ENCODE results near the gene STAT5A.
"Not testable (repeated sequence)": the region's sequence is repeated elsewhere in the genome, so short reads cannot be mapped to it uniquely, and the experiment has no call there.

Gene STAT5A

DNA sequence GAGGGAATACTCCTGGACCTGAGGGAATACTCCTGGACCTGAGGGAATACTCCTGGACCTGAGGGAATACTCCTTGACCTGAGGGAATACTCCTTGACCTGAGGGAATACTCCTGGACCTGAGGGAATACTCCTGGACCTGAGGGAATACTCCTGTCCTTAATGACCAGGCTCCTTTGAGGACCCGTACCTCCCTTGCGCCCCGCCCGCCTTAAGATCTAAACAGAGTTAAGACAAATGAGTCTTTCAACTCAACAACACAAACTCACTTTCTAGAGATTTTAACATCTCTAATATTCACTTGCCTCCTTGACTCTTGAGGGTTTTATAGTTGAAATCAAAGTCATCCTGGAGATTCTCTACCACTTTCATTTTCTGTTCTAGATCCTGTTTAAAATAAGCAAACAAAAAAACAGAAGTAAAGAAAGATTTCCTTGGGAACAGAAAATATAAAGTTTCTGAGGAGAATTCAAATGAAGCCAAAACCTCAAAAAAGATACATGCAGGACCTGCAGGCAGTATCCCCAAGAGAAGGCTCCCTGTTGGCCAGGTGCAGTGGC, 50.2 kb downstream of the STAT5A start:
- DNase-seq: no peak

DNA sequence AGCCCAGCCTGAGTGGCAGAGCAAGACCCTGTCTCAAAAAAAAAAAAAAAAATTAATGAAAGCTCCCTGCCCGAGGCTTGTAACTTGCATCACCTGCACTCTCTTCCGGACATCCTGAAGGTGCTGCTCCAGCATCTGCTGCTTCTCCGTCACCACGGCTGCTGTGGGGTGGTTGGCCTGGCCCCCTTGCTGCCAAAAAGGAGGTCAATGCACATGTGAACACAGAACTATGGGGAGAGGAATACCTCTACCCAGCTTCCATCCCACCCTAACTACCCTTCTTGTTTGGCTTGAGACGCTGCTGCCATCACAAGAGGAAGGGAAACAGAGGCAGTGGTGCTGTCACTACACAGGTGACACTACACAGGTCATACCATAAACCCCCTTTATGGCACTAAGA, 50.9 kb downstream of the STAT5A start:
- no peak for DNase-seq

DNA sequence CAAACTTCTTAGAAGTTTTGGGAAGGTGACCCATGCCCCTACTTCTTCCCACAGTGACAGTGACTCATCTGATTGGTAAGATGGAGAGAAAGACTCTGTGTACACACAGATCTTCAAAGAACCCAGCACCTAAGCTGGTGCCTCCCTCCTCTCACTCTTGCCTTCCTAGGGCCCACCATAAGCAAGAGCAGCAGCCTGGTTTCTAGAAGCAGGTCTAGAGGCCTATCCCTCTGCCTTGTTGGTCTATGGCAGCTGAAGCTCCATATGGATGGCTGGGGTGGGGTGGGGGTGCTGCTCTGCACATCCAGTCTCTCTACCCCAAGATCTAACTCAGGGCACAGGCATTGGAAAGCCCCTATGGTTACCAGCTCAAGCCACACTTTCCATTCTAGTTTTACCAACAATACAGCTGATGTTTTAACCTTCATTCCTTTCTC, 52.4 kb downstream of the STAT5A start:
- no peak for DNase-seq

DNA sequence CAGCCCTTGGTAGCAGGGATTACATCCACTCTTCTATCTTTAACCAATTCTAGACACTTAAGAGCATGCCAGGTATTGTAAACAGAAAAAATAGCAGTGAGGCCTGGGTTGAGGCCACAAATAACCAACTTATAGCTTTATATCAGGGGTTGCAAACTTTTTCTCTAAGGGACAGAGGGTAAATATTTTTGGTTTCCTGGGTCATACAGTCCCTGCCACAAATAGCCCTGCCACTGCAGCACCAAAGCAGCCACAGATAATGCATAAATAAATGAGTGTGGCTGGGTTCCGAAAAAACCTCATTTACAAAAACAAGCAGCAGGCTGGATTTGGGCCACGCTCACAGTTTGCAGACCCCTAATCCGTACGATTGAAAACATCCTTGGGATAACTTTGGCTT, 53.3 kb downstream of the STAT5A start:
- DNase-seq: no peak

DNA sequence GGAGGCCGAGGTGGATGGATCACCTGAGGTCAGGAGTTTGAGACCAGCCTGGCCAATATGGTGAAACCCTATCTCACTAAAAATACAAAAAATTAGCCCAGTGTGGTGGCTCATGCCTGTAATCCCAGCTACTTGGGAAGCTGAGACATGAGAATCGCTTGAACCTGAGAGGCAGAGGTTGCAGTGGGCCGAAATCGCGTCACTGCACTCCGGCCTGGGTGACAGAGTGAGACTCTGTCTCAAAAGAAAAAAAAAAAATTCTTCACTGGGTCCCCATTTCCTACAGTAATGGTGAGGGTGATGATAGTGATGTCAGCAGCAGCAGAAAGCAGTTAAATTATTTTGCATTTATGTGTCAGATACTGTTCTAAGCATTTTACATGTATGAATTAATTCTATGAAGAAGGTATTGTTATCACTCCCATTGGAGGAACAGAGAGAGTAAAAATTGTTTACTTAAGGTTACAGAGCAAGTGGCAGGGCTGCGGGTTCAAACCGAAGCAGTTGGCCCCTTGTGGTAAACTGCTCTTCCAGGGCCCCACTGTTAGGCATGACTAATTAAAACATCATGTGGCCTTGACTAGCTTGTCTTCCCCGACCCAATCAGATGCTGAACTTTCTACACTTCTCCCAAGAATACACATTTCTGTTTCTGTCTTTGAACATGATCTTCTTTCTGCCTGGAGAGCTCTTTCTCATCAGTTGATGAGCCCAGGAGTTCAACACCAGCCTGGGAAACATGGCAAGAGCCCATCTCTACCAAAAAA, 54.1 kb downstream of the STAT5A start:
- no peak for DNase-seq

DNA sequence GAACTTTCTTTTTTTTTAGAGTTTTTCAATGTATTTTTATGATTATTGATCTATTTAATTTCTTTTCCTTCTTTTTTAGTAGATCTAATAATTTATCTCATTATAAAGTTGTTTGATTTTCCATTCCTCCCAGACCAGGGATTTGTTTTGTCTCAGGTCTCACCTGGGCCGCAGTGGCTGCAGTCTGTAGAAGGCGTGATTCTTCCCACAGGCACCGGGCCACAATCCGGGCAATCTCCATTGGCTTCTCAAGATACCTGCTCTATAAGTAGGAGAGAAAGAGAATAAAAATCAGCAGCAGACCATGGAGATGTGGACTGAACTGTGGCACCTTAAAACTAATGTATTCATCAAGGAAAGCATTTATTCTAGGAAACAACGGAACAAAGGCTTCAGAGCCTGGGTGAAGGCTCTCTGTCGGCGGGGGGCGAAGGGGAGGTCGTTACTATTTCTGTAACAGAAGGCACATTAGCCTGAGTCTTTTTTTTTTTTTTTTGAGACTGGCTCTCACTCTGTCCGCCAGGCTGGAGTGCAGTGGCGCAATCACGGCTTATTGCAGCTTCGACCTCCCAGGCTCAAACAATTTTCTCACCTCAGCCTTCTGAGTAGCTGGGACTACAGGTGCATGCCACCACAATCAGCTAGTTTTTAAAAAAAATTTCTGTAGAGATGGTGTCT, 57.2 kb downstream of the STAT5A start:
- no peak for DNase-seq

DNA sequence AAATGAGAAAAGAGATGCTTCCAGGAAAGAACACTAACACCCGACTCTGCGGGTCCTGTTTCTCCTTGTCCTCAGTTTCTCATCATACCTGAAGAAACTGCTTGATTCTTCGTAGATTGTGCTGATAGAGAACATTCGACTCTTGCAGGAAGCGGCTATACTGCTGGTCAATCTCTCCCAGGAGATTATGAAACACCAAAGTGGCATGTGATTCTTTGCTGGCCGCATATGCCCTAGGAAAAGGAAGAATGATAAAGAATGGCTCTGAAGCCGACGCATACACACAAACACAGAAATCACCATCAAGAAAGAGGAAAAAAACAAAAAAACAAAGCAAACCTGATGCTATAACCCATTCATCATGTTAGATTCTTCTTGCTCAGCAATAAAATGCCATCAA, 58.2 kb downstream of the STAT5A start:
- no peak for DNase-seq

DNA sequence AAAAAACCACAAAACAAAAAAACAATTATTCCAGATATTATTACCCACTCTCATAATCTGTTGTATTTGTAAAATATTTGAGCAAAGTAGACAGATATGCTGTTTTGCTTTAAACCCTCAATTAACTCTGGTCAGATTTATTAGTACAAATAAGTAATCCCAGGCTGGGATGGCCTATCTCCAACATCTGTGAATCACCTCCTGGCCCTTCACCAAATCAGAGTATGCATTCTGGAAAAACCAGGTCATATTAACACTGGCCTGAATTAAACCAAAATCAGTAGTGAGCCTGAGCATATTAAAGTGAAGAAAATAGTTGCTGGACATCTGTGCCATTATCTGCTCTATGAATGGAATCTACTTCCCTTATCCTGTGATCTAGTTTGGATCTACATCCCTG, 58.9 kb downstream of the STAT5A start:
- DNase-seq: no peak

DNA sequence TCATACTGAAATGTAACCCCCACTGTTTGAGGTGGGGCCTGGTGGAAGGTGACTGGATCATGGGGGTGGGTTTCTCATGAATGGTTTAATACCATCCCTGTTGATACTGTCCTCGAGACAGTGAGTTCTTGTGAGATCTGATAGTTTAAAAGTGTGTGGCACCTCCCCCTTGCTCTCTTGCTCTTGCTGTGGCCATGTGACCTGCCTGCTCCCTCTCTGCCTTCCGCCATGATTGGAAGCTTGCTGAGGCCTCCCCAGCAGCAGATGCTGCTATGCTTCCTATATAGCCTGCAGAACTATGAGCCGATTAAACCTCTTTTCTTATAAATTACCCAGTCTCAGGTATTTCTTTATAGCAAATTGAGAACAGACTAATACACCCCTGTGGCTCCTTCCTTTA, 59.3 kb downstream of the STAT5A start:
- DNase-seq: no peak

DNA sequence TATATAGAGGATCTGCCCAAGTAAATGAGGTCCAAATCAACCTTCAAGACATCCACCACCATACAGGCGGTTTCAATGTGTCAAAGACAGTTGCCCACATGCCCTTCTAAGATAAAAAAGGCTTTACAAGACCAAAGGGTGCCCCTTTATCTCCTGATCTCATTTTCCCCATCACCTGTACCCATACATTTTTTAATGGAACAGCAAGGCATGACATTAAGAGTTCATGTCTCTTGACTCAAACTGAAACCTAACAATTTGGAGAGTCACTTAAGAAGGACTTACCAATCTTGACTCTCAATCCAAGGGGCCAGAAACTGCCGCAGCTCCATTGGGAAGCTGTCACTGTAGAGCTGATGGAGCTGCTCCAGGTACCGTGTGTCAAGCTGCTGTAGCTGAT, 59.8 kb downstream of the STAT5A start:
- no peak for DNase-seq

DNA sequence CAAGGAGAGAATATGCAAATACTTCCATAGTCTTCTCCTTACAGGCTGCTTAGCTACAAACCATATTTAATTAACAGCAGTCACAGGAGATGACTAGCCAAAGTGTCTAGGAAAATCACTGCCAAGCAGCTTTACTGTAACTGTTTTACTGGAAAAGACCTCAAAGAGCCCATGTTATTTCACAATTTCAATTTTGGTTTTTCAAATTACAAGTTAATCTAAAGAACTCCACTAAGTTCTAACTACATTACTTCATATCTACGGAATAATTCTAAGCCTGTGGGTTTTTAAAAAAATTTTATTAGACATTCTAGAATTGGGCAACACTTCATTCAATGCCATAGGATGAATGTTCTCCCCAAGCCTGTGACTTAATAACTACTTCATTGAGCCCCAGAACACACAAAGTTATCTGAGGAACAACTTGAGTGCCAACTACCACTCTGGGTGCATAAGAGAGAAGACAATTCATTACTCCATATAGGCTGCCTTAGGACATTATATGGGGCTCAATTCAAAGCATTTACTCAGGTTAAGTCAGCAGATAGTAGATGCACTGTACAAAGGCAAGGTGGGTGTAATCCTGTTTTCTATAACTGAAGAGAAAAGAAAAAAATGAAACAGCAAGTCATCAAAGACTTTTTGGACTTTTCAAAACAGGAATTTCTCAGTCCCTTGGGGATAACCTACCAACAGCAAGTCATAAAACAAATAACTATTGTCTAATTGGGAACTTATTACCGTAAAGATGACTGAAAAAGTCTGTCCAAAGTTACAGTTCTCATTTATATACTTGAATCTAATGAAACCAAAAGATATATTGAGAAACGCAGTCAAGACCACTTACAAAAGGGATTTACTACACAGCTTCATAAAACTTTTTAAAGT, 66.9 kb downstream of the STAT5A start:
- no peak for DNase-seq

DNA sequence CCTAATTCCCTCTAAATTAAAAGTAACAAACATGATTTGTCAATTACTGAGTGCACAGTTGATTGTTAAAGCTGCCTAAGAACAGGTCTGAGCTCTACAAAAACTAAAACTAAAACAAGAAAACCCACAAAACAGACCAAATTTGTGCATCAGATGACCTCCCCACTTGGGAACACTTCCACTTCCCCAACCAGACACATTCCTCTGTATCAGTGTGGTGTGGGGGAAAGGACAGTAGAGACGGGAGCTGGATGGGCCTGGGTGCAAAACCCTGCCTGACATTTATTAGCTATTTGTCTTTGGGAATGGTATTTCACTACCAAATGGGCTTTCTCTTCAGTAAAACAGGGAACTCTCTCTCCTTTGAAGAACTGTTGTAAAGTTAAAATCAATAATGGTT, 70.1 kb downstream of the STAT5A start:
- DNase-seq: no peak

DNA sequence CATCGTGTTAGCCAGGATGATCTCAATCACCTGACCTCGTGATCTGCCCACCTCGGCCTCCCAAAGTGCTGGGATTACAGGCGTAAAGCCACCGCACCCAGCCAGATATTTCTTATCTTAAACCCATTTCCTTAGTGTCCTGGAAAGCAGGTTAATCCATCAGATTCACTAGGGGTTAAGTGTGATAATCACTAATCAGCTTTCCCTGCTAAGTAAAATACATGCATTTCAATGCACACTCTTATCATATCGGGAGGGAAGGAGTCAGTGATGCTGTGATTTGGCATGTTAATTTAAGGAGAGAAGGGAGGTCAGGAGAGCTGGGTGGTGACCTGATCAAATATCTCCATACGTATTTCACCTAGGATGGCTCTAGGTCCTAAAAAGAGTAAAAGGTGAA, 70.8 kb downstream of the STAT5A start:
- no peak for DNase-seq

DNA sequence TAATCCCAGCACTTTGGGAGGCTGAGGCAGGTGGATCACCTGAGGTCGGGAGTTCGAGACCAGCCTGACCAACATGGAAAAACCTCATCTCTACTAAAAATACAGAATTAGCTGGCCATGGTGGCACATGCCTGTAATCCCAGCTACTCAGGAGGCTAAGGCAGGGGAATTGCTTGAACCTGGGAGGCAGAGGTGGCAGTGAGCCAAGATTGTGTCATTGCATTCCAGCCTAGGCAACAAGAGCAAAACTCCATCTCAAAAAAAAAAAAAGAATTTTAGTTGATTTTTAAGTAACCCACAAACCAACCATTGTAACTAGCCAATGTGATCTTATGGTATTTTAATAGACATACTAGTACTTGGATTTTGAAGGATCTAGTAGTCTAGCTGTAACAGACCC, 72.1 kb downstream of the STAT5A start:
- DNase-seq: not testable (repeated sequence)
